Naive thymus-derived CD8-positive, alpha-beta T cell (primary cell): Measurements from ENCODE around the gene CCDC85B. TPM values are rescaled to one million over a fixed set of nuclear protein-coding genes. Genes with fewer than 3 reads are reported as not detected.

Source experiments
- ATAC-seq, 2 donors: fragments of 150-1000 bp; cut with Tn5 transposase in 1 of 2; sonication (Bioruptor Pico), chemical (Tn5 transposase) in 1 of 2; 1 replicate in 1 of 2; 2 replicates in 1 of 2; pipeline ENCODE4 v1.10.0; 2021; ENCODE audit warnings: mild to moderate bottlenecking in 2 of 2, moderate library complexity in 2 of 2
- POLR2A ChIA-PET: fragments of 350-600 bp; sonication (Branson Sonifier 250); formaldehyde crosslinking; loops from one replicate; lab custom pipeline; 2021; ENCODE audit warnings: antibody characterized with exemption; lab: Charles Lee
- DNase-seq, 10 donors: peaks; one replicate each; pipeline versions ENCODE4 v3.0.0 to v3.0.0-alpha.2; 2020 to 2022
- H3K27ac Mint-ChIP-seq, 10 donors: one replicate each; pipeline ENCODE4 v1.8.0; 2020 to 2022; ENCODE audit warnings: mild to moderate bottlenecking in 10 of 10, mixed read lengths in 10 of 10, moderate library complexity in 4 of 10, inconsistent platforms in 1 of 10
- H3K27me3 Mint-ChIP-seq, 5 donors: one replicate each; pipeline ENCODE4 v1.8.0; 2021 to 2022; ENCODE audit warnings: mixed read lengths in 5 of 5
- H3K36me3 Mint-ChIP-seq, 3 donors: one replicate each; pipeline ENCODE4 v1.8.0; 2020 to 2022; ENCODE audit warnings: mixed read lengths in 3 of 3, mild to moderate bottlenecking in 2 of 3, inconsistent platforms in 1 of 3
- H3K4me1 Mint-ChIP-seq, 4 donors: one replicate each; pipeline ENCODE4 v1.8.0; 2021 to 2022; ENCODE audit warnings: mixed read lengths in 4 of 4
- H3K4me3 Mint-ChIP-seq, 10 donors: one replicate each; pipeline ENCODE4 v1.8.0; 2020 to 2022; ENCODE audit warnings: mild to moderate bottlenecking in 10 of 10, mixed read lengths in 10 of 10, moderate library complexity in 6 of 10, inconsistent platforms in 1 of 10
- H3K9me3 Mint-ChIP-seq, 9 donors: one replicate each; pipeline ENCODE4 v1.8.0; 2020 to 2022; ENCODE audit warnings: mixed read lengths in 9 of 9, mild to moderate bottlenecking in 3 of 9, inconsistent platforms in 1 of 9, moderate library complexity in 1 of 9
- polyA plus RNA-seq, 3 donors: library from polyadenylated mRNA; unstranded; fragments of 300-500 nt; fragmentation: Illumina TruSeq; gene quantifications; one replicate each; pipeline ENCODE4 v1.2.3, GENCODE V29; 2021
- total RNA-seq, 8 experiments: library from RNA in 2 of 8; stranded (reverse) in 2 of 8; gene quantifications; one replicate each; pipeline ENCODE4 v1.2.3 and lab custom pipeline; 2021 to 2026

The CCDC85B gene
- total and polyA plus RNA-seq, 5 experiments from 2014 or later: 25.8 to 83.6 (median 77.2) TPM

- POLR2A ChIA-PET: interaction anchor here (0.6 to 1.2 kb wide), 5 partner anchors 8 to 201 kb away, joined by 3 to 7 read pairs (median 3); partner anchors contain the start of genes CCDC85B and SNX32
- Mint-ChIP-seq H3K36me3 (peaks cover 4 to 43% (median 28%) of the 10 kb centered on the region in 3 donors), H3K4me3 (peak overlapping the region in 2 of 10 donors; percentile 6 to 80), H3K27me3 (no peaks in the 10 kb centered on the region), H3K4me1 (peaks cover 11 to 46% (median 38%) of the 10 kb centered on the region in 4 donors), H3K27ac (peak overlapping the region in 5 of 10 donors; percentile 4 to 80 (median 43)), H3K9me3 (no peaks in the 10 kb centered on the region)
- DNase-seq: no peak
- ATAC-seq: no peak
Observed at GRCh38 chr11:65851811-65852507, 38.5 kb upstream of the CCDC85B start.

GRCh38 chr11:65852508-65853245 lies 37.8 kb upstream of the CCDC85B start:
- Mint-ChIP-seq H3K4me3 (no peak overlapping the region), H3K27ac (peak overlapping the region in 2 of 10 donors; percentile 4 to 24), H3K9me3 (no peaks in the 10 kb centered on the region), H3K4me1 (peaks cover 11 to 46% (median 38%) of the 10 kb centered on the region in 4 donors), H3K27me3 (no peaks in the 10 kb centered on the region), H3K36me3 (peaks cover 4 to 43% (median 28%) of the 10 kb centered on the region in 3 donors)
- DNase-seq (no peak), ATAC-seq (no peak)
- POLR2A ChIA-PET: interaction anchor here (1.2 to 1.5 kb wide), 2 partner anchors 19 to 141 kb away, joined by 3 to 4 read pairs; partner anchors contain the start of gene SNX32

- H3K9me3 Mint-ChIP-seq: no peaks in the 10 kb centered on the region
Observed at GRCh38 chr11:65853246-65853979, 37.1 kb upstream of the CCDC85B start.

GRCh38 chr11:65854161-65854592 lies 36.3 kb upstream of the CCDC85B start:
- Mint-ChIP-seq H3K4me3 (peak overlapping the region in 8 of 10 donors; percentile 14 to 95 (median 51)), H3K4me1 (peaks cover 18 to 50% (median 47%) of the 10 kb centered on the region in 4 donors), H3K27me3 (no peaks in the 10 kb centered on the region), H3K9me3 (no peaks in the 10 kb centered on the region), H3K36me3 (peaks cover 4 to 43% (median 28%) of the 10 kb centered on the region in 3 donors), H3K27ac (peak overlapping the region in 8 of 10 donors; percentile 40 to 91 (median 76))
- no peak for DNase-seq
- POLR2A ChIA-PET: no interaction called here
- ATAC-seq: no peak

More at GRCh38 chr11:65853246-65853979, 37.1 kb upstream of the CCDC85B start:
- POLR2A ChIA-PET: interaction anchor here (1.5 kb wide), 1 partner anchor 142 kb away, joined by 4 read pairs; no protein-coding TSS in a partner anchor
- peak overlapping the region in 6 of 10 donors; percentile 31 to 91 (median 74) for H3K27ac Mint-ChIP-seq
- peaks cover 4 to 43% (median 28%) of the 10 kb centered on the region in 3 donors for H3K36me3 Mint-ChIP-seq
- peak overlapping the region in 5 of 10 donors; percentile 18 to 72 (median 35) for H3K4me3 Mint-ChIP-seq
- no peak for ATAC-seq
- DNase-seq: no peak
- H3K4me1 Mint-ChIP-seq: peaks cover 13 to 47% (median 41%) of the 10 kb centered on the region in 4 donors
- H3K27me3 Mint-ChIP-seq: no peaks in the 10 kb centered on the region

GRCh38 chr11:65854852-65855837 lies 35.3 kb upstream of the CCDC85B start:
- ATAC-seq (no peak), DNase-seq (no peak)
- Mint-ChIP-seq H3K9me3 (no peaks in the 10 kb centered on the region), H3K27ac (peak overlapping the region in 7 of 10 donors; percentile 47 to 92 (median 75)), H3K4me3 (peak overlapping the region; percentile 51 to 96 (median 92)), H3K27me3 (no peaks in the 10 kb centered on the region), H3K36me3 (peaks cover 4 to 43% (median 28%) of the 10 kb centered on the region in 3 donors), H3K4me1 (peaks cover 23 to 56% (median 50%) of the 10 kb centered on the region in 4 donors)
- POLR2A ChIA-PET: interaction anchor here (1.0 to 12.6 kb wide), 2 partner anchors 31 to 143 kb away, joined by 3 to 405 read pairs; partner anchors contain the start of genes CCDC85B, CTSW, FIBP and KAT5

- H3K27me3 Mint-ChIP-seq: no peaks in the 10 kb centered on the region
- DNase-seq (no peak), ATAC-seq (no peak)
- no peaks in the 10 kb centered on the region for H3K9me3 Mint-ChIP-seq
- POLR2A ChIA-PET: interaction anchor here (1.0 to 12.6 kb wide), 5 partner anchors 8 to 241 kb away, joined by 3 to 405 read pairs (median 5); partner anchors contain the start of genes CCDC85B, CTSW, FIBP and KAT5
- H3K27ac Mint-ChIP-seq: peak overlapping the region in 9 of 10 donors; percentile 79 to 96 (median 92)
- H3K36me3 Mint-ChIP-seq: peaks cover 4 to 45% (median 28%) of the 10 kb centered on the region in 3 donors
- peaks cover 28 to 58% (median 53%) of the 10 kb centered on the region in 4 donors for H3K4me1 Mint-ChIP-seq
- H3K4me3 Mint-ChIP-seq: peak overlapping the region; percentile 87 to 96 (median 94)
Observed at GRCh38 chr11:65855927-65856363, 34.5 kb upstream of the CCDC85B start.

- peak; percentile 76 to 90 (median 83) for DNase-seq
- peak overlapping the region; percentile 79 to 96 (median 92) for H3K27ac Mint-ChIP-seq
- H3K36me3 Mint-ChIP-seq: peaks cover 4 to 44% (median 22%) of the 10 kb centered on the region in 3 donors
- peak overlapping the region; percentile 87 to 96 (median 94) for H3K4me3 Mint-ChIP-seq
- H3K4me1 Mint-ChIP-seq: peaks cover 28 to 66% (median 55%) of the 10 kb centered on the region in 4 donors
- POLR2A ChIA-PET: interaction anchor here (0.9 to 12.6 kb wide), 10 partner anchors 9 to 242 kb away, joined by 3 to 405 read pairs (median 6); partner anchors contain the start of genes BANF1, CCDC85B, CTSW and EFEMP2
- no peaks in the 10 kb centered on the region for H3K9me3 Mint-ChIP-seq
- H3K27me3 Mint-ChIP-seq: no peaks in the 10 kb centered on the region
- peak; percentile 5 to 11 for ATAC-seq
Observed at GRCh38 chr11:65856689-65857499, 33.6 kb upstream of the CCDC85B start.

- H3K4me3 Mint-ChIP-seq: peak overlapping the region; percentile 61 to 96 (median 92)
- H3K27ac Mint-ChIP-seq: peak overlapping the region in 4 of 10 donors; percentile 43 to 95 (median 94)
- ATAC-seq (no peak), DNase-seq (peak; percentile 46 to 82 (median 72))
- H3K27me3 Mint-ChIP-seq: no peaks in the 10 kb centered on the region
- H3K36me3 Mint-ChIP-seq: peaks cover 4 to 42% (median 17%) of the 10 kb centered on the region in 3 donors
- H3K4me1 Mint-ChIP-seq: peaks cover 28 to 63% (median 55%) of the 10 kb centered on the region in 4 donors
- H3K9me3 Mint-ChIP-seq: no peaks in the 10 kb centered on the region
- POLR2A ChIA-PET: interaction anchor here (0.6 to 12.6 kb wide), 20 partner anchors 9 to 1627 kb away, joined by 3 to 405 read pairs (median 5); partner anchors contain the start of genes BANF1, C11orf68, CCDC85B and CTSW
Observed at GRCh38 chr11:65857500-65857852, 33.0 kb upstream of the CCDC85B start.

- H3K27me3 Mint-ChIP-seq: no peaks in the 10 kb centered on the region
- DNase-seq (peak; percentile 90 to 98 (median 96)), ATAC-seq (peak; percentile 62 to 69)
- POLR2A ChIA-PET: interaction anchor here (0.5 to 12.6 kb wide), 29 partner anchors 13 to 1628 kb away, joined by 3 to 405 read pairs (median 6); partner anchors contain the start of genes BANF1, C11orf68, CCDC85B and CTSW
- H3K4me1 Mint-ChIP-seq: peaks cover 31 to 66% (median 59%) of the 10 kb centered on the region in 4 donors
- peaks cover 4 to 48% (median 17%) of the 10 kb centered on the region in 3 donors for H3K36me3 Mint-ChIP-seq
- H3K27ac Mint-ChIP-seq: peak within 1 kb of the TSS; percentile 79 to 99 (median 96)
- H3K9me3 Mint-ChIP-seq: no peaks in the 10 kb centered on the region
- H3K4me3 Mint-ChIP-seq: peak within 1 kb of the TSS; percentile 91 to 99 (median 96)
Observed at GRCh38 chr11:65857853-65858680, 32.4 kb upstream of the CCDC85B start, which contains the start of gene CFL1. CFL1 (minus strand) TSS chr11:65858180; CDS start chr11:65858099, 81 bp downstream.
